ENCODE results near the gene RANGAP1. TPM values are rescaled to one million over a fixed set of nuclear protein-coding genes. Genes with fewer than 3 reads are reported as not detected.

Gene RANGAP1
- total RNA-seq (2016; rRNA removed; fragmentation: Illumina TruSeq; extraction: Trizol) (71.7 and 83.9 TPM in 2 replicates), polyA plus RNA-seq (2011; rRNA removed) (51.8 and 53.8 TPM in 2 replicates), polyA minus RNA-seq (2011; rRNA and poly(A)+ RNA removed; ENCODE audit: low replicate concordance) (97.7 and 166 TPM in 2 replicates), Bru-seq, nascent RNA (percentile 62 among the genes with signal in this experiment), BruChase-seq, experiment 1, labeled RNA remaining after a 6-hour chase (percentile 78 among the genes with signal in this experiment), BruChase-seq, experiment 2, labeled RNA remaining after a 2-hour chase (percentile 71 among the genes with signal in this experiment)
- total RNA-seq (2016; cell fraction: cytosol; rRNA removed; fragmentation: Illumina TruSeq; extraction: Trizol; ENCODE audit: low read depth), result 10.6 and 11.9 TPM in 2 replicates
- total RNA-seq (2016; cell fraction: insoluble cytoplasmic fraction; rRNA removed; fragmentation: Illumina TruSeq; extraction: Trizol), result 66.9 and 83.1 TPM in 2 replicates
- 28.4 and 30.2 TPM in 2 replicates for total RNA-seq (2016; cell fraction: membrane; rRNA removed; fragmentation: Illumina TruSeq; extraction: Trizol)
- total RNA-seq (2016; cell fraction: nucleus; rRNA removed; fragmentation: Illumina TruSeq; extraction: Trizol), result 45.7 and 49.7 TPM in 2 replicates
- polyA plus RNA-seq (2011; cell fraction: cytosol; rRNA removed), result 40.4 and 58.2 TPM in 2 replicates
- 108 and 147 TPM in 2 replicates for polyA plus RNA-seq (2011; cell fraction: nucleus; rRNA removed)
- 34.5 and 50.8 TPM in 2 replicates for polyA plus RNA-seq (2012)
- 5.9 TPM in 2 replicates for polyA plus RNA-seq (2016; cell fraction: cytosol; fragmentation: Illumina TruSeq; extraction: Trizol; ENCODE audit: low read depth)
- 56.5 and 66.2 TPM in 2 replicates for polyA plus RNA-seq (2016; cell fraction: insoluble cytoplasmic fraction; fragmentation: Illumina TruSeq; extraction: Trizol; ENCODE audit: low read depth)
- 13.7 and 14.7 TPM in 2 replicates for polyA plus RNA-seq (2016; cell fraction: membrane; fragmentation: Illumina TruSeq; extraction: Trizol; ENCODE audit: low read depth)
- 86.6 and 97.6 TPM in 2 replicates for polyA plus RNA-seq (2016; cell fraction: nucleus; fragmentation: Illumina TruSeq; extraction: Trizol; ENCODE audit: insufficient read depth, low read depth)
- polyA minus RNA-seq (2011; cell fraction: cytosol; rRNA and poly(A)+ RNA removed), result 35.8 and 36.2 TPM in 2 replicates
- polyA minus RNA-seq (2011; cell fraction: nucleus; rRNA and poly(A)+ RNA removed), result 23.8 and 25.0 TPM in 2 replicates
- long read RNA-seq, experiment 1, full-length matches to known transcripts, result 20 of 47 reads
- long read RNA-seq, experiment 1, partial matches to known transcripts, result 21 of 47 reads
- long read RNA-seq, experiment 1, other reads (novel, unspliced or antisense), result 6 of 47 reads
- long read RNA-seq, experiment 2, transcript RANGAP1-201 (16 exons, 3,060 nt), result major isoform, 35 of 296 reads
- long read RNA-seq, experiment 2, partial matches to known transcripts, result 221 of 296 reads
- long read RNA-seq, experiment 2, other reads (novel, unspliced or antisense), result 40 of 296 reads

DNA sequence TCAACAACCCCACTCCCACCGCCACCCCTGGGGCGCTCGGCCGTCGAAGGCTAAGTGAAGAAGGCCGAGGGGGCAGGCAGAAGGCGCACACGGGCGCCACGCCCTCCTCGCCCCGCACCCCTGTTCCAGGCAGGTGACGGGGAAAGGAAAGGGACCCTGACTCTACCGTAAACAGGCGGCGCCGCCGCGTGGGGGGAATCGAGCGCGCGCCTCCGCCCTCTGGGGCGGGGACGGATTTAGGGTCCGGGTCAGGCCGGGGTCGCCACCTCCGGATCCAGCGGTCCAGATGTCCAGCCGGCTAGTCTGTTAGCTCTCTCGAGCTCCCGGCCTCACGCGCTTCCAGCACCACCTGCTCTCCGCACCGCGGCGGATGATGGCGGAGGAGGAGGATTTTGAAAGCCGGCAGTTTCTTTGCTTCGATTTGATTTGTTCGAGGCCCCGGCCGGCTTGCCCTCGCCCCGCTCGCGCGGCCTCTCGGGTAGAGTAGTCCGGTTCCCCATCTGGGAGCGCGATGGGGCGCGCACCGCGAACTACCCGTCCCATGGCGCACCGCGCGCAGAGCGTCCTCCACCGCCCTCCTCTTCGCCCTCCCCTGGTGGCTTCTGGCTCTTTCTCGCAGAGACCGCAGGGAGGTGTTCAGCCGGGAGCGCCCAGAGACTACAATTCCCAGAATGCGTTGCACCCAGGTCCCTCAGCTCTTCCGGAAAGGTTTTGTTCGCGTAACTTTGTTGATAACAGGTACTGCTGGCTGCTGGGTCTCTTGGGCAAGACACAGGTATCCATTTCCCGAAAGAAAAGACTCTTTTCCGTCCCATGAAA is at the start of gene RANGAP1:
Gene RANGAP1, minus strand, starts transcription at position 368 of the 819 bp plus-strand sequence. CDS start 5,143 bp downstream, outside the sequence.
- intact Hi-C loops (cut with micrococcal nuclease; ENCODE audit: unreplicated experiment), result loop anchor here (1.0 to 10.0 kb wide), 3 partner anchors 15 to 159 kb away; partner anchors contain the start of genes TOB2 and ZC3H7B
- BruUV-seq (replicated peaks), result no TSS peak
- peak; percentile 83 for FAIRE-seq
- TF ChIP-seq FOXO1 (CRISPR knock-in tag; IDR thresholded peaks at IDR 0.05), result no peak
- no peak; the same call in 1 of the 2 replicates for TF ChIP-seq JDP2 (CRISPR knock-in tag; IDR thresholded peaks at IDR 0.05; ENCODE audit: borderline replicate concordance)
- TF ChIP-seq RELA (CRISPR knock-in tag; IDR thresholded peaks at IDR 0.05), result no peak
- peak; percentile 64 for TF ChIP-seq KDM2A (CRISPR knock-in tag; IDR thresholded peaks at IDR 0.05; ENCODE audit: borderline replicate concordance, low read depth)
- TF ChIP-seq ZNF136 (CRISPR knock-in tag; IDR thresholded peaks at IDR 0.05; ENCODE audit: low read depth), result no peak
- peak; percentile 66; the same call in 1 of the 2 replicates for TF ChIP-seq TFDP1 (CRISPR knock-in tag; IDR thresholded peaks at IDR 0.05; ENCODE audit: borderline replicate concordance)
- peak; percentile 64 for TF ChIP-seq ZMYM4 (CRISPR knock-in tag; IDR thresholded peaks at IDR 0.05)
- TF ChIP-seq ZNF530 (CRISPR knock-in tag; IDR thresholded peaks at IDR 0.05; ENCODE audit: low read depth), result no peak
- peak; percentile 65; the same call in 1 of the 2 replicates for TF ChIP-seq ZSCAN31 (CRISPR knock-in tag; IDR thresholded peaks at IDR 0.05; ENCODE audit: low read depth)
- TF ChIP-seq RXRB (CRISPR knock-in tag; IDR thresholded peaks at IDR 0.05; ENCODE audit: borderline replicate concordance), result no peak
- no peak for TF ChIP-seq SP5 (CRISPR knock-in tag; IDR thresholded peaks at IDR 0.05; ENCODE audit: borderline replicate concordance, low read depth)
- TF ChIP-seq HCFC1 (IDR thresholded peaks at IDR 0.05; ENCODE audit: low read depth, low read length), result peak; percentile 97
- TF ChIP-seq ZNF780A (CRISPR knock-in tag; IDR thresholded peaks at IDR 0.05), result no peak
- no peak for TF ChIP-seq HMGA1 (CRISPR knock-in tag; conservative IDR thresholded peaks at IDR 0.05)

More for the DNA sequence above, at the start of gene RANGAP1:
- CTCF ChIA-PET (ENCODE audit: low intra/inter-chr PET ratio, low total read pairs), result no interaction called here
- H3K9me3 ChIP-seq (ENCODE audit: low read length), result no peaks in the 10 kb centered on the region
- POLR2A ChIA-PET, result interaction anchor here (0.7 to 6.0 kb wide), 15 partner anchors 11 to 335 kb away, joined by 3 to 49 read pairs (median 5); partner anchors contain the start of genes ACO2, CHADL, PHF5A and RBX1
- H3K9ac ChIP-seq (ENCODE audit: insufficient read depth, low read depth, low read length), result peak within 1 kb of the TSS; percentile 94
- H3K4me1 ChIP-seq (ENCODE audit: insufficient read depth, low read length), result peaks cover 58% of the 10 kb centered on the region
- peaks cover 27% of the 10 kb centered on the region for H3K79me2 ChIP-seq (ENCODE audit: insufficient read depth, low read length)
- DNase-seq (ENCODE audit: low spot score) (peak; percentile 97), ATAC-seq (peak; percentile 96)
- H3K4me2 ChIP-seq (ENCODE audit: low read depth, low read length), result peak within 1 kb of the TSS; percentile 98
- peak within 1 kb of the TSS; percentile 97 to 100 (median 98) for H3K4me3 ChIP-seq (replicated peaks in 1 of 3; ENCODE audit: insufficient read depth in 1 of 3, low read depth in 2 of 3, low read length in 3 of 3)
- peak within 1 kb of the TSS; percentile 88 for H3K27ac ChIP-seq (ENCODE audit: extremely low read length, insufficient read depth, low read length)
- WGBS (ENCODE audit: low lambda C conversion rate), result 0% methylated on average over 8 of the region's 77 CpGs
- H3K27me3 ChIP-seq (ENCODE audit: control insufficient read depth in 1 of 2, insufficient read depth in 2 of 2, low read length in 2 of 2), result no peaks in the 10 kb centered on the region; a peak in 1 of 5 replicates
- no peak within 1 kb of the TSS for H2AFZ ChIP-seq (ENCODE audit: low read length)
- in situ Hi-C loops (cut with HindIII; ENCODE audit: extremely low pct_ligation_motif_present, low pct_unique_long_range_greater_than_20kb), result no loop called here
- no peaks in the 10 kb centered on the region for H4K20me1 ChIP-seq (ENCODE audit: insufficient read depth, low read length)
- peaks cover 2 to 18% of the 10 kb centered on the region in 2 experiments for H3K36me3 ChIP-seq (replicated peaks in 1 of 2; ENCODE audit: control insufficient read depth in 1 of 2, insufficient read depth in 2 of 2, low read length in 2 of 2)
